Right lobe of liver (tissue), 6 donors: ENCODE measurements around the gene PPP1R12A. TPM values are rescaled to one million over a fixed set of nuclear protein-coding genes. Genes with fewer than 3 reads are reported as not detected.

ENCODE experiments used
- ATAC-seq, 4 donors: fragments of 200-7000 bp; cut with Tn5 transposase; one replicate each; pipeline ENCODE4 v1.9.1; 2020; ENCODE audit warnings: mild to moderate bottlenecking in 4 of 4, moderate library complexity in 4 of 4
- DNase-seq, 3 donors: peaks; one replicate each; pipeline ENCODE4 v3.0.0-alpha.2; 2020
- H3K27ac ChIP-seq, 3 donors: fragments of 200-600 bp; one replicate each; pipeline ENCODE4 v1.8.0; 2022
- H3K27me3 ChIP-seq, 2 donors: fragments of 200-600 bp; one replicate each; pipeline ENCODE4 v1.8.0; 2022
- H3K36me3 ChIP-seq, 4 donors: fragments of 200-600 bp; sonication (generic) in 1 of 4; one replicate each; pipeline versions ENCODE4 v1.5.1 to v1.8.0; 2017 to 2022; ENCODE audit warnings: control low read depth in 1 of 4
- H3K4me1 ChIP-seq, 4 donors: fragments of 200-600 bp; sonication (generic) in 1 of 4; one replicate each; pipeline versions ENCODE4 v1.5.1 to v1.8.0; 2017 to 2022; ENCODE audit warnings: control low read depth in 1 of 4
- H3K4me3 ChIP-seq, 3 donors: fragments of 200-600 bp; one replicate each; pipeline ENCODE4 v1.8.0; 2022
- H3K9me3 ChIP-seq, 4 donors: fragments of 200-600 bp; sonication (generic) in 1 of 4; one replicate each; pipeline versions ENCODE4 v1.5.1 to v1.8.0; 2017 to 2022; ENCODE audit warnings: control low read depth in 1 of 4
- POLR2A ChIP-seq: fragments of 450-650 bp; IDR thresholded peaks from one replicate; pipeline ENCODE4 v1.6.1; 2017; ENCODE audit warnings: antibody characterized with exemption, mild to moderate bottlenecking
- WGBS: methylation state at CpG from one replicate; pipeline ENCODE4 v1.1.6; 2018; ENCODE audit warnings: low coverage, low lambda C conversion rate; ENCODE audit not compliant: insufficient coverage; ENCODE audit errors: missing lambda C conversion rate; 5-methylcytosine and 5-hydroxymethylcytosine counted together
- intact Hi-C, 2 donors: fragments of 100-400 bp; cut with DNase I; formaldehyde crosslinking; loops; one replicate each; pipeline versions ENCODE4 v1.11.2 to v1.14.1; 2022
- total RNA-seq, 6 experiments: library from RNA; depleted of rRNA in 2 of 6; stranded (reverse); fragments of >200 nt in 2 of 6; fragmentation: NEBNext Ultra II Directional in 3 of 6; extraction: Animal tissue kit (Norgen Biotek cat#: 25700) in 3 of 6; gene quantifications; one replicate each; pipeline versions ENCODE4 v1.1.0 to v1.2.4, GENCODE V29; 2016 to 2023
- TF ChIP-seq, protein P1 (sequence below), 4 donors: fragments of 200-600 bp in 3 of 4; fragments of 450-650 bp in 1 of 4; IDR thresholded peaks; one replicate each; pipeline versions ENCODE4 v1.5.1 to v1.8.0; 2016 to 2022; ENCODE audit warnings: antibody characterized with exemption in 4 of 4, mild to moderate bottlenecking in 2 of 4
- donor health status: DM: no; HTN: yes; CAD: no.
- donor health status: DM: no; HTN: no; CAD: no.
- donor health status: DM: no; HTN: no; CAD: no.
- donor health status: DM: no; HTN: yes; CAD: no.
- donor health status: DM: no; HTN: yes; CAD: no.

Gene PPP1R12A
- total RNA-seq, 6 experiments from 2014 or later, result 13.1 to 21.0 (median 19.2) TPM

DNA sequence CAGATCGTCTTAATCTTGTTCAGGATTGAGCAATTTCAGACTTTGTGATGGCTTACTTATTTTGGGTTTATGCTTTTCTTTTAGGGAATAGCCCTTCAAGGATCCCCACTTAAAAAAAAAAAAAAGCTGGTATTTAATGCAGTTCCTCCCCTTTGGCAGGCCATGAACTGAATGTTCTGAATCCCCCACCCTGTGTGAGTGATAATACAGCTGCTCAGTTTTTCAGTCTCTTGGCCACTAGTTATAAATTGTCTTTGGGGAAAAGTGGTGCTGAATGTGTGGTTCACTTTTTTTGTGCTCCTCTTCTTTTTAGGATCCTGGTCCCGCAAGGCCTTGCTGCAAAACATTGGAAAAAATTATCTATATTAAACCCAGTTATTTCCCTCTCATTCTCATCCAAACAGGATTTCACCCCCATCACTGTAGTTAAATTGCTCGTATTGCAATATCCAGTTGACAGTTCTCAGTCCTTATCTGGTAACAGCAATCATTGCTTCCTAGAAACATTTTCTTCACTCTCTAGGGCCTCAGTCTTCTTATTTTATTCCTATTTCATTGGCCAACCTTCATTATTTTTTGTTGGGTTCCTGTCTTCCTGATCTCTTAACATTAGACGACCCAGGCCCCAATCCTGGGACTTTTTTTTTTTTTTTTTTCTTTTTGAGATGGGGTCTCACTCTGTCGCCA lies 171.0 kb downstream of the PPP1R12A start:
- intact Hi-C loops, result no loop called here
- TF ChIP-seq, protein P1, sequence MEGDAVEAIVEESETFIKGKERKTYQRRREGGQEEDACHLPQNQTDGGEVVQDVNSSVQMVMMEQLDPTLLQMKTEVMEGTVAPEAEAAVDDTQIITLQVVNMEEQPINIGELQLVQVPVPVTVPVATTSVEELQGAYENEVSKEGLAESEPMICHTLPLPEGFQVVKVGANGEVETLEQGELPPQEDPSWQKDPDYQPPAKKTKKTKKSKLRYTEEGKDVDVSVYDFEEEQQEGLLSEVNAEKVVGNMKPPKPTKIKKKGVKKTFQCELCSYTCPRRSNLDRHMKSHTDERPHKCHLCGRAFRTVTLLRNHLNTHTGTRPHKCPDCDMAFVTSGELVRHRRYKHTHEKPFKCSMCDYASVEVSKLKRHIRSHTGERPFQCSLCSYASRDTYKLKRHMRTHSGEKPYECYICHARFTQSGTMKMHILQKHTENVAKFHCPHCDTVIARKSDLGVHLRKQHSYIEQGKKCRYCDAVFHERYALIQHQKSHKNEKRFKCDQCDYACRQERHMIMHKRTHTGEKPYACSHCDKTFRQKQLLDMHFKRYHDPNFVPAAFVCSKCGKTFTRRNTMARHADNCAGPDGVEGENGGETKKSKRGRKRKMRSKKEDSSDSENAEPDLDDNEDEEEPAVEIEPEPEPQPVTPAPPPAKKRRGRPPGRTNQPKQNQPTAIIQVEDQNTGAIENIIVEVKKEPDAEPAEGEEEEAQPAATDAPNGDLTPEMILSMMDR (IDR thresholded peaks at IDR 0.05), result no peak
- TF ChIP-seq POLR2A, result no peak
- H3K9me3 ChIP-seq, result no peaks in the 10 kb centered on the region
- H3K4me3 ChIP-seq, result no peak overlapping the region
- no peak for ATAC-seq
- H3K27ac ChIP-seq, result no peak overlapping the region
- no peak for DNase-seq
- H3K27me3 ChIP-seq, result no peaks in the 10 kb centered on the region
- H3K4me1 ChIP-seq, result no peaks in the 10 kb centered on the region
- H3K36me3 ChIP-seq, result no peaks in the 10 kb centered on the region
- WGBS, result 61% methylated on average over 5 of the region's 5 CpGs

DNA sequence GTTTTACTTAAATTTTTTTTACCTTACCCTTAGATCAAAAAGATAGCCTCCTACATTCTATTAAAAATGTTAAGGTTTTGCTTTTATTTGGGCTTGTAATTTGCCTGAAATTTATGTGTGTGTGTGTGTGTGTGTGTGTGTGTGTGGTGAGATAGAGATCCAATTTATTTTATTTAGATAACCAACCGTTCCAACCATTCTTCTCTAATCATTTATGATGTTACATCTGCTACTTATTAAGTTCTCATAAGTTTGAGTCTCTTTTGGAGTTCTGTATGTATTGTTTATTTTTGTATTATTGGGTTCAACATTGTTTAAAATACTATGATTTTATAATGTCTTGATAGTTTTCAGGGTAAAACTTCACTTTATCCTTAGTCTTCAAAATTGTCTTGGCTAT lies 173.6 kb downstream of the PPP1R12A start:
- Histone ChIP-seq H3K9me3 (no peaks in the 10 kb centered on the region), H3K4me3 (no peak overlapping the region), H3K4me1 (no peaks in the 10 kb centered on the region), H3K27me3 (no peaks in the 10 kb centered on the region), H3K27ac (no peak overlapping the region), H3K36me3 (no peaks in the 10 kb centered on the region)
- ATAC-seq (no peak), DNase-seq (no peak)
- intact Hi-C loops, result no loop called here
- TF ChIP-seq, protein P1 (IDR thresholded peaks at IDR 0.05), result no peak
- TF ChIP-seq POLR2A, result no peak
- 69% methylated on average over 1 of the region's 1 CpG for WGBS

DNA sequence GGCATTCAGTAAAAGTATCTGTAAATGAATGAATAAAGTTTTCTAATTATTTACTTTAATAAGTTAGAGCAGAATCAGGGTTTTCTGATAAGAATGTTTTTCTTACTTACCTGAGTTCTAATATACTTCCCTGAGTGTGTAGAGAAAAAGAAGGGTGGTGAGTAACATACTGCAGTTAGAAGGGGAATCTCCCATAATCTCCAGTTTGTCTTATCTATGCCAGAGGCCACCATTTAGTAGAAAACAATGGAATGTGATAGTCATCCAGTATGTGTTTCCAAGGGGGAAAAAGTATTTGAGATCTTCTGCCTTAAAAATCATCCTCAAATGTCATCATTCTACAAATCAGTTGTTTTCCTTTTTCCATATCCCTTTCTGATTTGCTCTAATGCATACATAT lies 187.6 kb downstream of the PPP1R12A start:
- Histone ChIP-seq H3K4me3 (no peak overlapping the region), H3K4me1 (no peaks in the 10 kb centered on the region), H3K27me3 (no peaks in the 10 kb centered on the region), H3K27ac (no peak overlapping the region), H3K36me3 (no peaks in the 10 kb centered on the region), H3K9me3 (no peaks in the 10 kb centered on the region)
- intact Hi-C loops, result loop anchor here in 1 of 2 donors (10.0 kb wide), 1 partner anchor 192 kb away; no protein-coding TSS in a partner anchor
- TF ChIP-seq, protein P1 (IDR thresholded peaks at IDR 0.05), result no peak
- ATAC-seq (no peak), DNase-seq (no peak)

DNA sequence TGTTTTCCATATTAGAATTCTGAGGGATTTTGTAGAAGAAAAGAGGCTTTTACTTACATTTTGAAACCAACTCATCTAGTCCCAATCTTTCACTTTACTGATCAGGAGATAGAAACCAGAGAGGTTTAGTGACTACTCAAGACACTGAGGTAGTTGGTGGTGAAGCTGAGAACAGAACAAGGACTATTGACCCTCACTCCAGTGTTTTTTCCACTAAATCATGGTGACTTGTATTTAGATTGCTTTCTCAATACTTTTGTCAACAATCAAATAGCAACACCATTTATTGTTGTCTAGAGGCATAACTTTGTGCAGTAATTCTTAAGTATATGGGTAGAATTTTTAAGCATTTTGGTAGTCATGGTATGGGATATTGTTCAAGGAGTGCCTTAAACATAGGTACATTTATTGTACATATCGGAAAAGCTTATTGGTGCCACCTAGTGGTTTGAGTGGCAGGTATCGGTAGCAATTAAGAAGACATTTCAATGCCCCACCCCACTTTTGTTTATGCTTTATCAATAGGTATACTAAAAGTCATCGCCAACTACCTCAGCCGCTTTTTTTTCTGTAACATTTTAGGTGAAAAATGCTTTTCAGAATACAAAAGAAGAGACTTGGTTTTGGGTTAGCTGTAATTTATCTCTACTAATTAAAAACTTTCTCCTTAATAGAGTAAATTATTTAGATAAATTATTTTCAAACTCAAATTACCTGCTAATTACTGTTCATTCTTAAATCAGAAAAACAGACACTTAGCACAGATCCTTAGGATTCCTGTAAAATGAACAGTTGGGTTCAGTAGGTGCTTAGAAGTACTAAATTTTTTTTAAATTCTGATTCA lies 196.8 kb downstream of the PPP1R12A start:
- peak; percentile 85 to 92 (median 87) for ATAC-seq

More for the DNA sequence above, 196.8 kb downstream of the PPP1R12A start:
- Histone ChIP-seq H3K27ac (no peak overlapping the region), H3K9me3 (no peaks in the 10 kb centered on the region), H3K4me3 (no peak overlapping the region), H3K36me3 (no peaks in the 10 kb centered on the region), H3K27me3 (no peaks in the 10 kb centered on the region), H3K4me1 (peaks cover 0 to 8% (median 0%) of the 10 kb centered on the region in 4 donors)
- 4% methylated on average over 4 of the region's 4 CpGs for WGBS
- intact Hi-C loops, result no loop called here
- TF ChIP-seq POLR2A, result no peak
- TF ChIP-seq, protein P1 (IDR thresholded peaks at IDR 0.05), result peak; percentile 65 to 71 (median 68)
- peak in 1 of 3 donors; percentile 51 for DNase-seq
